Parathyroid adenoma (tissue), 2 donors: Measurements from ENCODE around the gene RAB18.
A peak's percentile ranks its signal among the peaks of the same experiment; 100 is the strongest.

Source experiments
- H2AFZ ChIP-seq: fragments of 300-600 bp; sonication (generic); one replicate; pipeline ENCODE4 v1.7.0; 2017; ENCODE audit warnings: antibody characterized with exemption, mild to moderate bottlenecking
- H3K27ac ChIP-seq: fragments of 300-600 bp; sonication (generic); one replicate; pipeline ENCODE4 v1.7.0; 2017
- H3K27me3 ChIP-seq: fragments of 300-600 bp; sonication (generic); one replicate; pipeline ENCODE4 v1.7.0; 2017; ENCODE audit warnings: low read length; ENCODE audit not compliant: control insufficient read depth, insufficient read depth
- H3K36me3 ChIP-seq: fragments of 300-600 bp; sonication (generic); one replicate; pipeline ENCODE4 v1.7.0; 2017; ENCODE audit warnings: low read length; ENCODE audit not compliant: control insufficient read depth, insufficient read depth
- H3K4me1 ChIP-seq: fragments of 300-600 bp; sonication (generic); one replicate; pipeline ENCODE4 v1.7.0; 2017; ENCODE audit warnings: control low read depth
- H3K4me2 ChIP-seq: fragments of 300-600 bp; sonication (generic); one replicate; pipeline ENCODE4 v1.7.0; 2017; ENCODE audit warnings: low read length
- H3K4me3 ChIP-seq: fragments of 300-600 bp; sonication (generic); one replicate; pipeline ENCODE4 v1.7.0; 2017; ENCODE audit warnings: low read depth, low read length
- H3K79me2 ChIP-seq: fragments of 300-600 bp; sonication (generic); one replicate; pipeline ENCODE4 v1.7.0; 2017; ENCODE audit warnings: control low read depth
- H3K9ac ChIP-seq: fragments of 300-600 bp; sonication (generic); one replicate; pipeline ENCODE4 v1.7.0; 2017; ENCODE audit warnings: mild to moderate bottlenecking
- H3K9me3 ChIP-seq: fragments of 300-600 bp; sonication (generic); one replicate; pipeline ENCODE4 v1.7.0; 2017; ENCODE audit warnings: low read length; ENCODE audit not compliant: control insufficient read depth
- CTCF ChIP-seq: fragments of 300-600 bp; sonication (generic); IDR thresholded peaks from one replicate; pipeline ENCODE4 v1.7.0; 2017; ENCODE audit warnings: antibody characterized with exemption, mild to moderate bottlenecking
- donor health status: primary hyperparathyroidism.

The RAB18 gene

GRCh38 chr10:27504007-27504807 lies at the start of gene RAB18:
Gene RAB18, plus strand, starts transcription at chr10:27504304. Its CDS starts 66 bp downstream, at chr10:27504370.
- H3K27me3 ChIP-seq, result no peaks in the 10 kb centered on the region
- peak within 1 kb of the TSS; percentile 98 for H3K4me3 ChIP-seq
- H3K9me3 ChIP-seq, result no peaks in the 10 kb centered on the region
- peak within 1 kb of the TSS; percentile 86 for H3K9ac ChIP-seq
- H2AFZ ChIP-seq, result peak within 1 kb of the TSS; percentile 99
- peak within 1 kb of the TSS; percentile 76 for H3K27ac ChIP-seq
- peaks cover 7% of the 10 kb centered on the region for H3K4me1 ChIP-seq
- TF ChIP-seq CTCF, result peak; percentile 4
- peak within 1 kb of the TSS; percentile 82 for H3K4me2 ChIP-seq
- no peaks in the 10 kb centered on the region for H3K36me3 ChIP-seq
- peaks cover 37% of the 10 kb centered on the region for H3K79me2 ChIP-seq

GRCh38 chr10:27454837-27455236 lies 49.3 kb upstream of the RAB18 start:
- Histone ChIP-seq H2AFZ (no peak overlapping the region), H3K27ac (no peak overlapping the region), H3K27me3 (no peaks in the 10 kb centered on the region), H3K36me3 (no peaks in the 10 kb centered on the region), H3K4me1 (no peaks in the 10 kb centered on the region), H3K9ac (no peak overlapping the region), H3K4me3 (no peak overlapping the region), H3K4me2 (no peak overlapping the region), H3K9me3 (no peaks in the 10 kb centered on the region), H3K79me2 (no peaks in the 10 kb centered on the region)
- no peak for TF ChIP-seq CTCF

- Histone ChIP-seq H3K27me3 (no peaks in the 10 kb centered on the region), H3K9me3 (no peaks in the 10 kb centered on the region), H3K36me3 (no peaks in the 10 kb centered on the region), H3K4me1 (no peaks in the 10 kb centered on the region), H3K4me2 (no peak overlapping the region), H3K9ac (no peak overlapping the region), H3K4me3 (no peak overlapping the region), H3K27ac (no peak overlapping the region), H3K79me2 (no peaks in the 10 kb centered on the region), H2AFZ (no peak overlapping the region)
- no peak for TF ChIP-seq CTCF
Observed at GRCh38 chr10:27457261-27457945, 46.7 kb upstream of the RAB18 start.

DNA sequence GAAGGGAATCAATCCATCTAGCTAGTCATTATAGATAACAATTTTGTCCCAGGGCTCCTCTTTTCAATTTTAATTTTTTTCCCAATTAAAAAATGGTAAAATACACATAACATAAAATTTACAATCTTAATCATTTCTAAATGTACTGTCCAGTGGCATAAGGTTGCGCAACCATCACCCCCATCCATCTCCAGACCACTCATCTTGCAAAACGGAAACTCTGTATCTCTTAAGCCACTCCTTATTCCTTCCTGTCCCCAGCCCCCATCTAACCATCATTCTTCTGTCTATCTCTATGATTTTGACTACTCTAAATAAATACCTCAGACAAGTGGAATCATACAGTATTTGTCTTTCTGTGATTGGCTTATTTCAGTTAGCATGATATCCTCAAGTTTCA lies 46.1 kb upstream of the RAB18 start:
- H3K27ac ChIP-seq, result no peak overlapping the region
- TF ChIP-seq CTCF, result no peak
- no peaks in the 10 kb centered on the region for H3K4me1 ChIP-seq
- H3K4me3 ChIP-seq, result no peak overlapping the region
- H3K4me2 ChIP-seq, result no peak overlapping the region
- H3K36me3 ChIP-seq, result no peaks in the 10 kb centered on the region
- H3K27me3 ChIP-seq, result no peaks in the 10 kb centered on the region
- no peak overlapping the region for H2AFZ ChIP-seq
- H3K9me3 ChIP-seq, result no peaks in the 10 kb centered on the region
- H3K9ac ChIP-seq, result no peak overlapping the region
- H3K79me2 ChIP-seq, result no peaks in the 10 kb centered on the region
